ENCODE measurements around the gene DNAJC17.

The DNAJC17 gene

DNA sequence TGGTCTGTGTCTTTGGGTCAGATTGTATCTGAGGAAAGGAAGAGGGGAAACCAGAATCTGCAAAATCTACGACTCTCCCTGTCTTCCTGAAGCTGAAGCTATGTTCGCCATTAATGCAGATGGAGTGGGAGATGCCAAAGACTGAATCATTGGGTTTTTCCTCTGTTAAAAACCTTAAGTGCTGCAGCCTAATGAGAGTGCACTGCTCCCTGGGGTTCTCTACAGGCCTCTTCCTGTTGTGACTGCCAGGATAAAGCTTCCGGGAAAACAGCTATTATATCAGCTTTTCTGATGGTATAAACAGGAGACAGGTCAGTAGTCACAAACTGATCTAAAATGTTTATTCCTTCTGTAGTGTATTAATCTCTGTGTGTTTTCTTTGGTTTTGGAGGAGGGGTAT, 76.2 kb downstream of the DNAJC17 start:
- no peak for DNase-seq

DNA sequence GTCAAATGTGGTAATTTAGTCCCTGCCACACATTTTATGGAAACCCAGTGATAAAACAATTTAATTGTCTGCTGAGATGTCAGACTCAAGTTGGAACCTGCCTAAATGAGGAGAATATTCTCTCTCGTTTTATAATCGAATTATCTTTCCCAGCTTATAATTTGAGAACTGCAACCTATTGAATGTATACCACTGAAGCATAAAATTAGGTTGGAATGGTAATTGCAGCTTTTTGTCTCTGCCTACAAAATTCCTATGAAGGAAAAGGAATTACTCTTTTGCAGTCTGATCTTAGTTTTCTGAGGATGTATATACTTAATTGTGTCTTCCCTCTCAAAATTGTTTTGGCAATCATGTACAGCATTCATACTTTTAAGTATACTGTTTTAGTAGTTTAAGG, 83.4 kb downstream of the DNAJC17 start:
- DNase-seq: no peak

GRCh38 chr15:40722934-40723333, 84.3 kb downstream of the DNAJC17 start:
- DNase-seq: no peak

DNA sequence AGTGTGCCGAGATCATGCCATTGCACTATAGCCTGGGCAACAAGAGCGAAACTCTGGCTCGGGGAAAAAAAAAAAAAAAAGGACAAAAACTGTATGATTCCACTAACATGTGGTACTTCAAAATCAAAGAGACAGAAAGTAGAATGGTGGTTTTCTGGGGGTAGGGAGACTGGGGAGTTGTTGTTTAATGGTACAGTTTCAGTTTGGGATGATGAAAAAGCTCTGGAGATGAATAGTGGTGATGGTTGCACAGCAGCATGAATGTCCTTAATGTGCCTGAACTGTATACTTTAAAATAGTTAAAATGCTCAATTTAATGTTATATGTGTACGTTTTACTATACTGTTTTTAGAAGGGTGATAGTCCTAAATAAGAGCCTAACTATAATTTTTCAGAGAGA, 84.9 kb downstream of the DNAJC17 start:
- no peak for DNase-seq

DNA sequence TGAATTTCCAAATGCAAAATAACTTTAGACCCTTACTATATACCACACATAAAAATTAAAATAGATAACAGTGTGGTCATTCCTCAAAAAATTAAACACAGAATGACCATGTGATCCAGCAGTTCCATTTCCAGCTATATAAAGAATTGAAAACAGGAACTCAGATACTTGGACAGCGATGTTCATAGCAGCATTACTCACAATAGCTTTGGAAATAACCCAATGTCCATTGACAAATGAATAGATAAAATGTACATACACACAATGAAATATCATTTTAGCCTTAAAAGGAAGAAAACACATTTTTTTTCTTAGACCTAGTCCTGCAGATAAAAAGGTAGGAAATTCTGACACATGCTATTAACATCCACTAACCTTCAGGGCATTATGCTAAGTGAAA, 85.6 kb downstream of the DNAJC17 start:
- no peak for DNase-seq

- DNase-seq: no peak
These were observed 91.1 kb downstream of the DNAJC17 start for GRCh38 chr15:40716165-40716564.
